Neural progenitor cell (in vitro differentiated cells): ENCODE data around the gene INSRR.

ENCODE experiments used
- CTCF ChIP-seq: fragments of 200-600 bp; sonication (generic); IDR thresholded peaks from 2 replicates; pipeline ENCODE4 v1.5.1; 2017; ENCODE audit warnings: antibody characterized with exemption, mild to moderate bottlenecking
- EZH2 ChIP-seq: fragments of 200-600 bp; sonication (generic); IDR thresholded peaks from 2 replicates; pipeline ENCODE4 v1.6.1; 2017; ENCODE audit warnings: antibody characterized with exemption, mild to moderate bottlenecking, moderate library complexity

- TF ChIP-seq CTCF (no peak), EZH2 (no peak)
Observed at GRCh38 chr1:156816561-156817328, 42.2 kb downstream of the INSRR start, which contains the start of gene SH2D2A.
